ENCODE data around the gene TMEM178B. TPM values are rescaled to one million over a fixed set of nuclear protein-coding genes. Genes with fewer than 3 reads are reported as not detected.

Gene TMEM178B
- total and polyA plus RNA-seq, 9 donors = 0.10 to 1.6 (median 0.30) TPM

- no peaks in the 10 kb centered on the region for H3K9me3 ChIP-seq
- H3K4me1 ChIP-seq (ENCODE audit: insufficient read depth) = no peaks in the 10 kb centered on the region
- DNase-seq = no peak
- no peak overlapping the region for H3K4me3 ChIP-seq
- intact Hi-C loops (cut with DNase I) = no loop called here
- no peaks in the 10 kb centered on the region for H3K27me3 ChIP-seq
- H3K27ac ChIP-seq = no peak overlapping the region
- 45 to 69% (median 54%) methylated on average over 4 of the region's 4 CpGs for WGBS, 3 donors
- no peaks in the 10 kb centered on the region for H3K36me3 ChIP-seq
- TF ChIP-seq CTCF (IDR thresholded peaks at IDR 0.05) (no peak), POLR2A (IDR thresholded peaks at IDR 0.05) (no peak), EP300 (IDR thresholded peaks at IDR 0.05) (no peak)
Measured at GRCh38 chr7:141466151-141466904, 392.5 kb downstream of the TMEM178B start.

DNA sequence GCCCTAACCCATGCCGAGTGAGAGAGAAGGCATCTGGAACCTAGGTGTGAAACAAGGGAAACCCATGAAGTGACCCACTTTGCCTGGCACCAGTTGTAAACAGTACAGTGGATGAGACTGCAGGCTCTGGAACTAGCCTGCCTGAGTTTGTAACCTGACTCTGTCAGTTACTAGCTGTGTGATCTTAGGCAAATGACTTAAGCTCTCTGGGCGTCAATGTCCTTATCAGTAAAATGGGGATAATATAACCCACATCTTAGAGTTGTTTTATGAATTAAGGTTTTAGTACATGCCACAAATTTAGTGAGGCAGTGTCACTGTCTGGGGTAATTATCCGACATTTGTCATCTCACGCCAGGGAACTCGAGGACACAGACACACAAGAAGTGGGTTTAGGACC lies 394.5 kb downstream of the TMEM178B start:
- DNase-seq = no peak
- Histone ChIP-seq H3K27me3 (no peaks in the 10 kb centered on the region), H3K27ac (no peak overlapping the region), H3K4me3 (no peak overlapping the region), H3K4me1 (ENCODE audit: insufficient read depth) (no peaks in the 10 kb centered on the region), H3K9me3 (no peaks in the 10 kb centered on the region), H3K36me3 (no peaks in the 10 kb centered on the region)
- WGBS, 3 donors = 73 to 84% (median 80%) methylated on average over 5 of the region's 5 CpGs
- intact Hi-C loops (cut with DNase I) = no loop called here
- TF ChIP-seq EP300 (IDR thresholded peaks at IDR 0.05) (no peak), POLR2A (IDR thresholded peaks at IDR 0.05) (no peak), CTCF (IDR thresholded peaks at IDR 0.05) (no peak)

DNA sequence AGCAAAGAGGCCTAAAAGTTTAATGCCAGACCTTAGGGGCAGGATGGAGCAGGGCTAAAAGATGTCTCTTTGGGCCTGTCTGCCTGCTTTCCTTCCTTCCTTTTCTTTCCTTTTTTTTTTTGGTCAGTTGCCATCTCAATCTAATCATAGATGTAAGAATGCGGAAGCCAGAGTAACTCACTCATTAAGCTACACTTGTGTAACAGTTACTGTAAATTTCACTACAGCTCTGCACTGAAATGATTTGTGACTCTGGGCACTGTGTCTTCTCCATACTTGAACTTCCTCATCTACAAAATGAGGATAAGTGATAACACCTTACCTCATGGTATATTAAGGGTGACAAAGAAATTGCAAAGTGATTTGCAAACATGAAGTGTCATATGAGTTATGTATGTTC lies 401.8 kb downstream of the TMEM178B start:
- intact Hi-C loops (cut with DNase I) = no loop called here
- no peak for TF ChIP-seq CTCF (IDR thresholded peaks at IDR 0.05)
- TF ChIP-seq POLR2A (IDR thresholded peaks at IDR 0.05) = no peak
- no peak for TF ChIP-seq EP300 (IDR thresholded peaks at IDR 0.05)
- 63 to 83% (median 71%) methylated on average over 1 of the region's 1 CpG for WGBS, 3 donors

GRCh38 chr7:141477865-141478264 lies 404.0 kb downstream of the TMEM178B start:
- Histone ChIP-seq H3K9me3 (no peaks in the 10 kb centered on the region), H3K27me3 (no peaks in the 10 kb centered on the region), H3K36me3 (no peaks in the 10 kb centered on the region), H3K4me1 (ENCODE audit: insufficient read depth) (no peaks in the 10 kb centered on the region), H3K4me3 (no peak overlapping the region), H3K27ac (no peak overlapping the region)
- TF ChIP-seq POLR2A (IDR thresholded peaks at IDR 0.05) (no peak), EP300 (IDR thresholded peaks at IDR 0.05) (no peak), CTCF (IDR thresholded peaks at IDR 0.05) (no peak)
- intact Hi-C loops (cut with DNase I) = no loop called here
- no peak for DNase-seq
- WGBS, 3 donors = 30 to 42% (median 37%) methylated on average over 4 of the region's 4 CpGs

More for the DNA sequence above, 401.8 kb downstream of the TMEM178B start:
- no peaks in the 10 kb centered on the region for H3K27me3 ChIP-seq
- no peak for DNase-seq
- no peaks in the 10 kb centered on the region for H3K36me3 ChIP-seq
- no peaks in the 10 kb centered on the region for H3K4me1 ChIP-seq (ENCODE audit: insufficient read depth)
- no peaks in the 10 kb centered on the region for H3K9me3 ChIP-seq
- H3K27ac ChIP-seq = no peak overlapping the region
- no peak overlapping the region for H3K4me3 ChIP-seq

All from ovary (tissue), 9 donors.